ENCODE results near the gene CYSRT1. TPM values are rescaled to one million over a fixed set of nuclear protein-coding genes. Genes with fewer than 3 reads are reported as not detected.

CYSRT1 gene
- total RNA-seq (2014; rRNA removed) (0.29 and 1.3 TPM in 2 replicates), Bru-seq, nascent RNA (percentile 42 among the genes with signal in this experiment), BruChase-seq, experiment 1, labeled RNA remaining after a 6-hour chase (percentile 38 among the genes with signal in this experiment), BruChase-seq, experiment 2, labeled RNA remaining after a 2-hour chase (percentile 27 among the genes with signal in this experiment)
- long read RNA-seq, partial matches to known transcripts: 0 of 2 reads
- long read RNA-seq, other reads (novel, unspliced or antisense): 1 of 2 reads

- H3K27me3 ChIP-seq (ENCODE audit: low read length): no peaks in the 10 kb centered on the region
- peak within 1 kb of the TSS; percentile 99 for H3K27ac ChIP-seq (ENCODE audit: low read length)
- ATAC-seq (no peak), DNase-seq (no peak)
- no peaks in the 10 kb centered on the region for H3K9me2 ChIP-seq (replicated peaks; ENCODE audit: low read length)
- H3F3A ChIP-seq (ENCODE audit: low read length, unreplicated experiment): peaks cover 2% of the 10 kb centered on the region
- no peak for TF ChIP-seq EZH2phosphoT487 (IDR thresholded peaks at IDR 0.05; ENCODE audit: borderline replicate concordance, low read length)
- TF ChIP-seq CTCF (conservative IDR thresholded peaks at IDR 0.05; ENCODE audit: low read depth, low read length): no peak
- no peak for TF ChIP-seq EZH2 (IDR thresholded peaks at IDR 0.05; ENCODE audit: low read length, unreplicated experiment)
- no peak within 1 kb of the TSS; the same call in 1 of the 2 replicates for H2AFZ ChIP-seq (ENCODE audit: low read length)
- ChIA-PET POLR2A (ENCODE audit: unreplicated experiment) (interaction anchor here (0.6 kb wide), 1 partner anchor 35 kb away, joined by 8 read pairs; no protein-coding TSS in a partner anchor), CTCF (no interaction called here)
- peak within 1 kb of the TSS; percentile 88 for H3K4me3 ChIP-seq (ENCODE audit: low read length)
- BruUV-seq (replicated peaks): no TSS peak
- H3K4me1 ChIP-seq (ENCODE audit: insufficient read depth, low read length): peaks cover 40% of the 10 kb centered on the region
- peak within 1 kb of the TSS; percentile 99 for H3K4me2 ChIP-seq (ENCODE audit: low read length)
- H4K20me1 ChIP-seq (ENCODE audit: low read length): no peaks in the 10 kb centered on the region
- peaks cover 19% of the 10 kb centered on the region for H3K79me2 ChIP-seq (ENCODE audit: low read length)
- H3K9ac ChIP-seq (ENCODE audit: low read length): peak within 1 kb of the TSS; percentile 97
- H3K36me3 ChIP-seq (ENCODE audit: low read depth, low read length): no peaks in the 10 kb centered on the region
- intact Hi-C loops (cut with micrococcal nuclease): loop anchor here (5.0 kb wide), 2 partner anchors 38 to 108 kb away; partner anchors contain the start of genes ANAPC2 and SSNA1
- no peaks in the 10 kb centered on the region for H3K9me3 ChIP-seq (ENCODE audit: low read length)
Measured at GRCh38 chr9:137224830-137225694, at the start of gene CYSRT1. Gene CYSRT1, plus strand, starts transcription at chr9:137225174. Its CDS starts 448 bp downstream, at chr9:137225622.

- ChIA-PET CTCF (no interaction called here), POLR2A (ENCODE audit: unreplicated experiment) (no interaction called here)
- Histone ChIP-seq H3K9ac (ENCODE audit: low read length) (no peak overlapping the region), H3K36me3 (ENCODE audit: low read depth, low read length) (no peaks in the 10 kb centered on the region), H3K27ac (ENCODE audit: low read length) (no peak overlapping the region), H3K4me1 (ENCODE audit: insufficient read depth, low read length) (no peaks in the 10 kb centered on the region), H3K4me3 (ENCODE audit: low read length) (no peak overlapping the region), H3K4me2 (ENCODE audit: low read length) (no peak overlapping the region), H2AFZ (ENCODE audit: low read length) (no peak overlapping the region), H3K79me2 (ENCODE audit: low read length) (no peaks in the 10 kb centered on the region), H3K9me2 (replicated peaks; ENCODE audit: low read length) (no peaks in the 10 kb centered on the region), H3K27me3 (ENCODE audit: low read length) (no peaks in the 10 kb centered on the region), H3F3A (ENCODE audit: low read length, unreplicated experiment) (no peaks in the 10 kb centered on the region), H3K9me3 (ENCODE audit: low read length) (no peaks in the 10 kb centered on the region), H4K20me1 (ENCODE audit: low read length) (no peaks in the 10 kb centered on the region)
- DNase-seq: no peak
- no peak for ATAC-seq
- BruUV-seq (replicated peaks): no TSS peak
- intact Hi-C loops (cut with micrococcal nuclease): no loop called here
- TF ChIP-seq EZH2phosphoT487 (IDR thresholded peaks at IDR 0.05; ENCODE audit: borderline replicate concordance, low read length) (no peak), EZH2 (IDR thresholded peaks at IDR 0.05; ENCODE audit: low read length, unreplicated experiment) (no peak), CTCF (conservative IDR thresholded peaks at IDR 0.05; ENCODE audit: low read depth, low read length) (no peak)
Measured at GRCh38 chr9:137175345-137175961, 49.5 kb upstream of the CYSRT1 start.
